Endodermal cell (in vitro differentiated cells): ENCODE results near the gene EIF4EBP3. TPM values are rescaled to one million over a fixed set of nuclear protein-coding genes. Genes with fewer than 3 reads are reported as not detected.

Experiments
- DNase-seq: peaks from one replicate; pipeline ENCODE4 v3.0.0-alpha.2; 2017
- H3K27ac ChIP-seq: 2 replicates; pipeline ENCODE4 v1.5.1; 2013; ENCODE audit warnings: mild to moderate bottlenecking, low read depth, low read length, moderate library complexity
- H3K27me3 ChIP-seq: 2 replicates; pipeline ENCODE4 v1.6.1; 2013; ENCODE audit warnings: mild to moderate bottlenecking, low read length, moderate library complexity; ENCODE audit not compliant: insufficient read depth, control insufficient read depth, poor library complexity, severe bottlenecking
- H3K36me3 ChIP-seq: 2 replicates; pipeline ENCODE4 v1.7.0; 2013; ENCODE audit warnings: mild to moderate bottlenecking, low read length, moderate library complexity; ENCODE audit not compliant: control insufficient read depth, insufficient read depth
- H3K4me1 ChIP-seq: one replicate; pipeline ENCODE4 v1.7.0; 2013; ENCODE audit warnings: low read length; ENCODE audit not compliant: control insufficient read depth, insufficient read depth
- H3K4me3 ChIP-seq: 2 replicates; pipeline ENCODE4 v1.5.1; 2013; ENCODE audit warnings: mild to moderate bottlenecking, low read length, moderate library complexity
- H3K9ac ChIP-seq: 2 replicates; pipeline ENCODE4 v1.6.1; 2013; ENCODE audit warnings: mild to moderate bottlenecking, low read length, moderate library complexity; ENCODE audit not compliant: poor library complexity, severe bottlenecking; ENCODE audit errors: extremely low read depth
- H3K9me3 ChIP-seq: 2 replicates; pipeline ENCODE4 v1.6.1; 2013; ENCODE audit warnings: mild to moderate bottlenecking, low read length, moderate library complexity; ENCODE audit not compliant: control insufficient read depth
- H3K27ac Mint-ChIP-seq: 2 replicates; pipeline ENCODE4 v1.8.0; 2020; ENCODE audit warnings: mixed read lengths
- H3K27me3 Mint-ChIP-seq: 2 replicates; pipeline ENCODE4 v1.8.0; 2021; ENCODE audit warnings: mild to moderate bottlenecking, mixed read lengths; ENCODE audit not compliant: insufficient read depth
- H3K36me3 Mint-ChIP-seq: 2 replicates; pipeline ENCODE4 v1.8.0; 2020; ENCODE audit warnings: low read depth, mixed read lengths
- H3K4me1 Mint-ChIP-seq: 2 replicates; pipeline ENCODE4 v1.8.0; 2020; ENCODE audit warnings: mixed read lengths
- H3K4me3 Mint-ChIP-seq: 2 replicates; pipeline ENCODE4 v1.8.0; 2020; ENCODE audit warnings: mild to moderate bottlenecking, moderate library complexity, mixed read lengths
- H3K9me3 Mint-ChIP-seq: 2 replicates; pipeline ENCODE4 v1.8.0; 2020; ENCODE audit warnings: mild to moderate bottlenecking, mixed read lengths
- WGBS, 2 experiments: methylation state at CpG; one replicate each; pipeline versions ENCODE4 v1.1.5 to v1.1.7; 2013; ENCODE audit warnings: missing lambda C conversion rate in 2 of 2, mixed read lengths in 1 of 2; ENCODE audit not compliant: insufficient coverage in 1 of 2, insufficient read length in 1 of 2; 5-methylcytosine and 5-hydroxymethylcytosine counted together
- total RNA-seq, 2 donors: library from RNA; stranded (reverse); fragmentation: NEBNext Ultra II Directional in 1 of 2; extraction: Animal tissue kit (Norgen Biotek cat#: 25700) in 1 of 2; gene quantifications; 2 replicates in 1 of 2; 3 replicates in 1 of 2; pipeline ENCODE4 v1.2.1, GENCODE V29; 2021
- TF ChIP-seq, protein P1 (sequence below): fragments of 200-600 bp; sonication (generic); conservative IDR thresholded peaks from 2 replicates; pipeline ENCODE4 v1.5.0; 2021; ENCODE audit warnings: antibody characterized with exemption, mild to moderate bottlenecking

The EIF4EBP3 gene
- total RNA-seq, 2 donors from 2014 or later, result 5.1 to 6.3 TPM

GRCh38 chr5:140567871-140568270 is 20.4 kb downstream of the EIF4EBP3 start:
- H3K27ac ChIP-seq, result no peak overlapping the region
- no peak overlapping the region for H3K9ac ChIP-seq
- H3K4me3 ChIP-seq, result no peak overlapping the region
- Mint-ChIP-seq H3K27me3 (no peaks in the 10 kb centered on the region), H3K9me3 (no peaks in the 10 kb centered on the region), H3K27ac (no peak overlapping the region), H3K4me3 (no peak overlapping the region), H3K4me1 (peaks cover 17% of the 10 kb centered on the region), H3K36me3 (peaks cover 20% of the 10 kb centered on the region)
- no peaks in the 10 kb centered on the region for H3K27me3 ChIP-seq
- no peak for DNase-seq
- H3K36me3 ChIP-seq, result peaks cover 29% of the 10 kb centered on the region
- TF ChIP-seq, protein P1, sequence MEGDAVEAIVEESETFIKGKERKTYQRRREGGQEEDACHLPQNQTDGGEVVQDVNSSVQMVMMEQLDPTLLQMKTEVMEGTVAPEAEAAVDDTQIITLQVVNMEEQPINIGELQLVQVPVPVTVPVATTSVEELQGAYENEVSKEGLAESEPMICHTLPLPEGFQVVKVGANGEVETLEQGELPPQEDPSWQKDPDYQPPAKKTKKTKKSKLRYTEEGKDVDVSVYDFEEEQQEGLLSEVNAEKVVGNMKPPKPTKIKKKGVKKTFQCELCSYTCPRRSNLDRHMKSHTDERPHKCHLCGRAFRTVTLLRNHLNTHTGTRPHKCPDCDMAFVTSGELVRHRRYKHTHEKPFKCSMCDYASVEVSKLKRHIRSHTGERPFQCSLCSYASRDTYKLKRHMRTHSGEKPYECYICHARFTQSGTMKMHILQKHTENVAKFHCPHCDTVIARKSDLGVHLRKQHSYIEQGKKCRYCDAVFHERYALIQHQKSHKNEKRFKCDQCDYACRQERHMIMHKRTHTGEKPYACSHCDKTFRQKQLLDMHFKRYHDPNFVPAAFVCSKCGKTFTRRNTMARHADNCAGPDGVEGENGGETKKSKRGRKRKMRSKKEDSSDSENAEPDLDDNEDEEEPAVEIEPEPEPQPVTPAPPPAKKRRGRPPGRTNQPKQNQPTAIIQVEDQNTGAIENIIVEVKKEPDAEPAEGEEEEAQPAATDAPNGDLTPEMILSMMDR, result no peak
- no peaks in the 10 kb centered on the region for H3K9me3 ChIP-seq
- WGBS, 2 experiments, result 96% methylated on average over 9 to 13 of the region's 13 CpGs
- peaks cover 14% of the 10 kb centered on the region for H3K4me1 ChIP-seq

DNA sequence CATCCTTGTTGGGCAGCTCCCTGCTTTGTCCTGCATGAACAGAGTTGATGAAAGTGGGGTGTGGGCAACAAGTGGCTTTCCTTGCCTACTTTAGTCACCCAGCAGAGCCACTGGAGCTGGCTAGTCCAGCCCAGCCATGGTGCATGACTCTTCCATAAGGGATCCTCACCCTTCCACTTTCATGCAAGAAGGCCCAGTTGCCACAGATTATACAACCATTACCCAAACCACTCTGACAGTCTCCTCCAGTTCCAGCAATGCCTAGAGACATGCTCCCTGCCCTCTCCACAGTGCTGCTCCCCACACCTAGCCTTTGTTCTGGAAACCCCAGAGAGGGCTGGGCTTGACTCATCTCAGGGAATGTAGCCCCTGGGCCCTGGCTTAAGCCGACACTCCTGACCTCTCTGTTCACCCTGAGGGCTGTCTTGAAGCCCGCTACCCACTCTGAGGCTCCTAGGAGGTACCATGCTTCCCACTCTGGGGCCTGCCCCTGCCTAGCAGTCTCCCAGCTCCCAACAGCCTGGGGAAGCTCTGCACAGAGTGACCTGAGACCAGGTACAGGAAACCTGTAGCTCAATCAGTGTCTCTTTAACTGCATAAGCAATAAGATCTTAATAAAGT is 21.1 kb downstream of the EIF4EBP3 start:
- Histone ChIP-seq H3K4me3 (no peak overlapping the region), H3K36me3 (peaks cover 29% of the 10 kb centered on the region), H3K4me1 (peaks cover 14% of the 10 kb centered on the region), H3K9ac (no peak overlapping the region), H3K27me3 (no peaks in the 10 kb centered on the region), H3K27ac (no peak overlapping the region), H3K9me3 (peaks cover 3% of the 10 kb centered on the region)
- 94 to 95% methylated on average over 2 of the region's 2 CpGs for WGBS, 2 experiments
- H3K4me1 Mint-ChIP-seq, result peaks cover 20% of the 10 kb centered on the region
- DNase-seq, result no peak
- H3K36me3 Mint-ChIP-seq, result peaks cover 20% of the 10 kb centered on the region
- H3K27me3 Mint-ChIP-seq, result no peaks in the 10 kb centered on the region
- no peaks in the 10 kb centered on the region for H3K9me3 Mint-ChIP-seq
- H3K4me3 Mint-ChIP-seq, result no peak overlapping the region
- H3K27ac Mint-ChIP-seq, result no peak overlapping the region
- TF ChIP-seq, protein P1, result no peak

DNA sequence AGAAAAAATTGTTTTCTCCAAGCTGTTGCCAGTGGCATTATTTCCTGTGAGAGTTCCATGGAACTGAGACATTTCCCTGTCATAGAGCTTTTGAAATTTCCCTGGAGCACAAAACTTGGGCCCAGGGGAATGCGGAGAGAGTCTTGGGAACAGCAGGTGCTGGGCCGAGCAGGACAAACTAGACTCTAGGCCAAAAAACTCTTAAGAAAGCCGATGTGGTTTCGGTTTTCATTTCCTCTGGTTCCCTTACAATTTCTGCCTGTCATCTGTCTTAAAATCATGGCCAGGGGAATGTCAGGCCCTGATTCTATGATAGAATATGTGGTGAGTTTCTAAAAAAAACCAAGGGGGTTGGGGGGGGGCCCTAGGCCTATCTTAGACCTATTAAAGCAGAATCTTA is 21.7 kb downstream of the EIF4EBP3 start:
- Mint-ChIP-seq H3K36me3 (peaks cover 20% of the 10 kb centered on the region), H3K27me3 (no peaks in the 10 kb centered on the region), H3K4me3 (no peak overlapping the region), H3K9me3 (no peaks in the 10 kb centered on the region), H3K4me1 (peaks cover 19% of the 10 kb centered on the region), H3K27ac (no peak overlapping the region)
- H3K36me3 ChIP-seq, result peaks cover 29% of the 10 kb centered on the region
- 86 to 91% methylated on average over 2 to 4 of the region's 4 CpGs for WGBS, 2 experiments
- no peak overlapping the region for H3K27ac ChIP-seq
- H3K4me1 ChIP-seq, result peaks cover 15% of the 10 kb centered on the region
- peaks cover 3% of the 10 kb centered on the region for H3K9me3 ChIP-seq
- H3K9ac ChIP-seq, result no peak overlapping the region
- TF ChIP-seq, protein P1, result no peak
- no peaks in the 10 kb centered on the region for H3K27me3 ChIP-seq
- DNase-seq, result no peak
- no peak overlapping the region for H3K4me3 ChIP-seq
